ENCODE data around the gene AMN. TPM values are rescaled to one million over a fixed set of nuclear protein-coding genes. Genes with fewer than 3 reads are reported as not detected.

The AMN gene
- total and polyA plus RNA-seq, 2 experiments from 2014 or later, result 0.48 to 1.3 TPM

- no peaks in the 10 kb centered on the region for H3K9me3 ChIP-seq (ENCODE audit: low read depth)
- no peaks in the 10 kb centered on the region for H3K27me3 ChIP-seq
- no peak for TF ChIP-seq CTCF (IDR thresholded peaks at IDR 0.05; ENCODE audit: low read depth, low read length)
- DNase-seq (ENCODE audit: low read depth in 1 of 2, low spot score in 1 of 2), result no peak
- H3K4me1 ChIP-seq (ENCODE audit: low read depth), result peaks cover 40% of the 10 kb centered on the region
- peaks cover 7% of the 10 kb centered on the region for H3K36me3 ChIP-seq
- H3K4me3 ChIP-seq, result no peak overlapping the region
- peak overlapping the region; percentile 59 for H3K27ac ChIP-seq
These were observed 19.1 kb upstream of the AMN start for GRCh38 chr14:102903248-102903888.

- DNase-seq (ENCODE audit: low read depth in 1 of 2, low spot score in 1 of 2), result no peak
These were observed 18.5 kb upstream of the AMN start for GRCh38 chr14:102903889-102904512.

DNA sequence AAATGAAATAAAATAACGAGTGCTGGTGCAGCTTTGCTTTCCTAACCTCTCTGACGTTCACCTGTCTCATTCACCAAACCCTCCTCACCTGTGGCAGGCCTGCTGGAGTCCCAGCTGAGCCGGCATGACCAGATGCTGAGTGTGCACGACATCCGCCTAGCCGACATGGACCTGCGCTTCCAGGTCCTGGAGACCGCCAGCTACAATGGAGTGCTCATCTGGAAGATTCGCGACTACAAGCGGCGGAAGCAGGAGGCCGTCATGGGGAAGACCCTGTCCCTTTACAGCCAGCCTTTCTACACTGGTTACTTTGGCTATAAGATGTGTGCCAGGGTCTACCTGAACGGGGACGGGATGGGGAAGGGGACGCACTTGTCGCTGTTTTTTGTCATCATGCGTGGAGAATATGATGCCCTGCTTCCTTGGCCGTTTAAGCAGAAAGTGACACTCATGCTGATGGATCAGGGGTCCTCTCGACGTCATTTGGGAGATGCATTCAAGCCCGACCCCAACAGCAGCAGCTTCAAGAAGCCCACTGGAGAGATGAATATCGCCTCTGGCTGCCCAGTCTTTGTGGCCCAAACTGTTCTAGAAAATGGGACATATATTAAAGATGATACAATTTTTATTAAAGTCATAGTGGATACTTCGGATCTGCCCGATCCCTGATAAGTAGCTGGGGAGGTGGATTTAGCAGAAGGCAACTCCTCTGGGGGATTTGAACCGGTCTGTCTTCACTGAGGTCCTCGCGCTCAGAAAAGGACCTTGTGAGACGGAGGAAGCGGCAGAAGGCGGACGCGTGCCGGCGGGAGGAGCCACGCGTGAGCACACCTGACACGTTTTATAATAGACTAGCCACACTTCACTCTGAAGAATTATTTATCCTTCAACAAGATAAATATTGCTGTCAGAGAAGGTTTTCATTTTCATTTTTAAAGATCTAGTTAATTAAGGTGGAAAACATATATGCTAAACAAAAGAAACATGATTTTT lies 17.1 kb upstream of the AMN start:
- H3K27me3 ChIP-seq, result no peaks in the 10 kb centered on the region
- no peak for DNase-seq (ENCODE audit: low read depth in 1 of 2, low spot score in 1 of 2)
- no peaks in the 10 kb centered on the region for H3K9me3 ChIP-seq (ENCODE audit: low read depth)
- H3K4me1 ChIP-seq (ENCODE audit: low read depth), result peaks cover 29% of the 10 kb centered on the region
- H3K36me3 ChIP-seq, result peaks cover 7% of the 10 kb centered on the region
- no peak for TF ChIP-seq CTCF (IDR thresholded peaks at IDR 0.05; ENCODE audit: low read depth, low read length)
- H3K27ac ChIP-seq, result no peak overlapping the region
- no peak overlapping the region for H3K4me3 ChIP-seq

More at GRCh38 chr14:102903889-102904512, 18.5 kb upstream of the AMN start:
- peaks cover 7% of the 10 kb centered on the region for H3K36me3 ChIP-seq
- peaks cover 36% of the 10 kb centered on the region for H3K4me1 ChIP-seq (ENCODE audit: low read depth)
- TF ChIP-seq CTCF (IDR thresholded peaks at IDR 0.05; ENCODE audit: low read depth, low read length), result no peak
- H3K4me3 ChIP-seq, result no peak overlapping the region
- peak overlapping the region; percentile 59 for H3K27ac ChIP-seq
- H3K9me3 ChIP-seq (ENCODE audit: low read depth), result no peaks in the 10 kb centered on the region
- no peaks in the 10 kb centered on the region for H3K27me3 ChIP-seq

DNA sequence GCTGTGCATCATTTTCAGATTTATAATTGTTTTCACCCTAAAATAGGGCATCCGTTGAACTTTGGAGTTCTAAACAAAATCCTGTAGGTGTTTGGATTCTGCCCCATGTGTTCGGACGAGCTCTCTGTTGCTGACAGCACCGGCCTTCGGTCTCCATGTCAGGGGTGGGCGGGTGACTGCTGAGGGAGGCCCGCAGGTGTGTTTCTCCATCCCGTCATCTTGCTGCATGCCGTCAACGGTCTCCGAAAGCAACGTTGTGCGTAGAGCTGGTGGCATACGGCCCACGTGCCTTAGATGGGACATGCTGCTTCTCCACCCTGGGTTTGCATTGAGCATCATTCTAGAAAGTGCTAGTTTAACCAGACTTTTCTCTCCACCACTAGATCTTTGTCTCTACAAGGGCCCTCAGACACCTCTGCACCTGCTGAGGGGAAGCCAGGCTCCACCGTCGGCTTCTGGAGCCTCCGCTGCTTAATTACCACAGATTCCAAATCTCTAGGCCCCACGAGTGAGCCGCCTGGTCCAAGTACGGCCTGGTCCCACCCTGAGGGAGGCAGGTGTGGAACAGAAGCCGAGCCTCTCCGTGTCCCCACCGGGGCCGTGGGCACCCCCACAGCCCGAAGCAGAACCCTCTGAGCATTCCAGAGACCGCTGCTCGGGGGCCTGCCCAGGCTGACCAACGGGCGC lies 15.7 kb upstream of the AMN start:
- Histone ChIP-seq H3K9me3 (ENCODE audit: low read depth) (no peaks in the 10 kb centered on the region), H3K27me3 (no peaks in the 10 kb centered on the region), H3K36me3 (peaks cover 7% of the 10 kb centered on the region), H3K4me3 (no peak overlapping the region), H3K4me1 (ENCODE audit: low read depth) (peaks cover 24% of the 10 kb centered on the region), H3K27ac (no peak overlapping the region)
- no peak for DNase-seq (ENCODE audit: low read depth in 1 of 2, low spot score in 1 of 2)
- TF ChIP-seq CTCF (IDR thresholded peaks at IDR 0.05; ENCODE audit: low read depth, low read length), result no peak

DNA sequence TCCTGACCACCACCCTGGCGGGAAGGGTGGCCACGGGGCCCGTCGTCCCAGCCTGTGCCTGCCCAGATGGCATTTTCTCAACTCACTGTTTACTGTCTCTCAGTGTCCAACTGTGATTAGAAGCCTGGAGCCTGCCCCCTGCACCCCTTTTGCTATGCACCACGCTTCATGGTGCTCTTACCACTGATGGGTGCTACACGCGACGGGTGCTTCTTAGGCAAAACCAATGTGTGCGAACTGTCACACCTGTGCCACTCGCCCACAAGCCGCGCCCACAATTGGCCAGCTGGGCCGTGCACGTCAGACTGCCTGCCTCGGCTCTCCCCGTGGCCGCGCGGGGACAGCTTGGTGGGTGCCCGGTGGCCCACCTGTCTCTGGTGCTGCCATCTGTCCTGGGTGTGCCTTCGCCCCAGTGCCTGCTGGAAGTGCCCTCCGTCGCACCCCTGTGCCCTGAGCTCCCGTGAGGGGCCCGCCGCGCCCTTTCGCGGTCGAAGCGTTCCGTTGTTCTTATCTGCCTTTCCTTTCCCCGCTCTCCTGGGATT lies 15.1 kb upstream of the AMN start:
- Histone ChIP-seq H3K4me1 (ENCODE audit: low read depth) (peaks cover 19% of the 10 kb centered on the region), H3K9me3 (ENCODE audit: low read depth) (no peaks in the 10 kb centered on the region), H3K36me3 (peaks cover 7% of the 10 kb centered on the region), H3K4me3 (no peak overlapping the region), H3K27ac (no peak overlapping the region), H3K27me3 (no peaks in the 10 kb centered on the region)
- no peak for TF ChIP-seq CTCF (IDR thresholded peaks at IDR 0.05; ENCODE audit: low read depth, low read length)
- no peak for DNase-seq (ENCODE audit: low read depth in 1 of 2, low spot score in 1 of 2)
